ENCODE measurements around the gene PDE6B.

DNA sequence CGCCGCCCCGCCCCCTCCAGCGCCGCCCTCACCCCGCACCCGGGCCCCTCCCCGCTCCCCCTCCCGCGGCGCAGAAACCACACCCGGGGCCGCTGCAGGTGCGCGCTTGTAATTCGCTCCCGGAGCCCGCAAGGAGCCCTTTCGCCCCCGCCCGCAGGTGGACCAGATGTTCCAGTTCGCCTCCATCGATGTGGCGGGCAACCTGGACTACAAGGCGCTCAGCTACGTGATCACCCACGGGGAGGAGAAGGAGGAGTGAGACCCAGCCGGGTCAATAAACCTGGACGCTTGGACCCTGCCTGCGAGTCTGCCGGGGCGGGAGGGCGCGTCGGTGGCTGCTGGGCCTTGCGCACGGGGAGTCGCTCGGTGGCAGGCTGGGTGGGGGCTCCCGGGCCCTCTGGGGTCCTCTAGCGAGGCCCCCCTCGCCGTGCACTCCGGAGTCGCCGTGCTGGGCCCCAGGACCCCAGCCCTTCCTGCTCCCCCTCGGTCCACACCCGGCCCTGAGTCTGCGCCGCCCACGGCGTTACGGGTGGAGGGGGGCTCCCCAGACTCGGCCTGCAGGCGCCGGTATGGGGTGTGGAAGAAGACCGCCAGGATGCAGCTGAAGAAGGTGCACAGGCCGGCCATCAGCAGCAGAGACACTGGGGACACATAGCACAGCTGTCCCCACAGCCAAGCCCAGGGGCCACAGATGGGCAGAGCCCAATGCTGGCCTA is 56.5 kb downstream of the PDE6B start:
- TF ChIP-seq, protein P1, sequence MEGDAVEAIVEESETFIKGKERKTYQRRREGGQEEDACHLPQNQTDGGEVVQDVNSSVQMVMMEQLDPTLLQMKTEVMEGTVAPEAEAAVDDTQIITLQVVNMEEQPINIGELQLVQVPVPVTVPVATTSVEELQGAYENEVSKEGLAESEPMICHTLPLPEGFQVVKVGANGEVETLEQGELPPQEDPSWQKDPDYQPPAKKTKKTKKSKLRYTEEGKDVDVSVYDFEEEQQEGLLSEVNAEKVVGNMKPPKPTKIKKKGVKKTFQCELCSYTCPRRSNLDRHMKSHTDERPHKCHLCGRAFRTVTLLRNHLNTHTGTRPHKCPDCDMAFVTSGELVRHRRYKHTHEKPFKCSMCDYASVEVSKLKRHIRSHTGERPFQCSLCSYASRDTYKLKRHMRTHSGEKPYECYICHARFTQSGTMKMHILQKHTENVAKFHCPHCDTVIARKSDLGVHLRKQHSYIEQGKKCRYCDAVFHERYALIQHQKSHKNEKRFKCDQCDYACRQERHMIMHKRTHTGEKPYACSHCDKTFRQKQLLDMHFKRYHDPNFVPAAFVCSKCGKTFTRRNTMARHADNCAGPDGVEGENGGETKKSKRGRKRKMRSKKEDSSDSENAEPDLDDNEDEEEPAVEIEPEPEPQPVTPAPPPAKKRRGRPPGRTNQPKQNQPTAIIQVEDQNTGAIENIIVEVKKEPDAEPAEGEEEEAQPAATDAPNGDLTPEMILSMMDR (conservative IDR thresholded peaks at IDR 0.05 in 1 of 2, IDR thresholded peaks at IDR 0.05 in 1 of 2; ENCODE audit: extremely low read depth in 1 of 2, insufficient read depth in 1 of 2, low read depth in 1 of 2, low read length in 2 of 2), result no peak
- no peak for TF ChIP-seq EZH2 (IDR thresholded peaks at IDR 0.05; ENCODE audit: borderline replicate concordance, low read length)
